SK-N-SH (cell line): ENCODE results near the gene RNU4-1. TPM values are rescaled to one million over a fixed set of nuclear protein-coding genes. Genes with fewer than 3 reads are reported as not detected.

Experiments used
- CTCF ChIA-PET: fragments of 300-600, 350-600 bp; formaldehyde crosslinking; extraction: SDS; loops from one replicate; lab custom pipeline; 2021; lab: Yijun Ruan, JAX
- POLR2A ChIA-PET: fragments of 350-600 bp; sonication (Branson Sonifier 250); formaldehyde crosslinking; extraction: SDS; loops from one replicate; lab custom pipeline; 2020; ENCODE audit warnings: antibody characterized with exemption, inconsistent platforms; lab: Yijun Ruan, JAX
- DNase-seq: peaks from one replicate; pipeline ENCODE4 v3.0.0; 2012
- H2AFZ ChIP-seq: fragments of 200-600 bp; sonication (generic); 2 replicates; pipeline ENCODE4 v1.8.1; 2016; ENCODE audit warnings: antibody characterized with exemption, mild to moderate bottlenecking, low read depth
- H3F3A ChIP-seq: fragments of 200-600 bp; sonication (generic); replicated peaks from 2 replicates; pipeline ENCODE3; 2016; ENCODE audit warnings: antibody characterized with exemption, mild to moderate bottlenecking; ENCODE audit not compliant: insufficient read depth
- H3K27ac ChIP-seq, 2 experiments: fragments of 200-500 bp in 1 of 2; fragments of 200-600 bp in 1 of 2; sonication (Bioruptor generic) in 1 of 2; sonication (generic), shearing (Covaris generic) in 1 of 2; 2 replicates each; pipeline versions ENCODE4 v1.5.1 to v1.6.1; 2014 to 2016; ENCODE audit warnings: low read depth in 2 of 2, inconsistent platforms in 1 of 2, low read length in 1 of 2, mild to moderate bottlenecking in 1 of 2, mixed read lengths in 1 of 2
- H3K27me3 ChIP-seq: fragments of 200-600 bp; sonication (generic), shearing (Covaris generic); 2 replicates; pipeline ENCODE4 v1.6.1; 2016; ENCODE audit warnings: mixed run types; ENCODE audit not compliant: insufficient read depth
- H3K36me3 ChIP-seq, 2 experiments: fragments of 200-500 bp in 1 of 2; fragments of 200-600 bp in 1 of 2; sonication (Bioruptor generic) in 1 of 2; sonication (generic) in 1 of 2; replicated peaks in 1 of 2; 2 replicates each; pipeline versions ENCODE3 to v1.5.1; 2014 to 2016; ENCODE audit warnings: low read length in 1 of 2, mild to moderate bottlenecking in 1 of 2; ENCODE audit not compliant: insufficient read depth in 2 of 2, control insufficient read depth in 1 of 2
- H3K4me1 ChIP-seq, 2 experiments: fragments of 200-500 bp in 1 of 2; fragments of 200-600 bp in 1 of 2; sonication (Bioruptor generic) in 1 of 2; sonication (generic), shearing (Covaris generic) in 1 of 2; 2 replicates each; pipeline versions ENCODE4 v1.5.1 to v1.6.1; 2014 to 2016; ENCODE audit warnings: low read depth in 1 of 2, low read length in 1 of 2, mixed run types in 1 of 2; ENCODE audit not compliant: insufficient read depth in 2 of 2, control insufficient read depth in 1 of 2
- H3K4me2 ChIP-seq: fragments of 200-600 bp; sonication (generic), shearing (Covaris generic); 2 replicates; pipeline ENCODE4 v1.6.1; 2017; ENCODE audit warnings: mixed run types
- H3K4me3 ChIP-seq, 2 experiments: fragments of 200-500 bp in 1 of 2; fragments of 200-600 bp in 1 of 2; sonication (Bioruptor generic) in 1 of 2; sonication (generic), shearing (Covaris generic) in 1 of 2; 2 replicates each; pipeline versions ENCODE4 v1.5.1 to v1.8.1; 2014 to 2016; ENCODE audit warnings: low read depth in 2 of 2, inconsistent platforms in 1 of 2, low read length in 1 of 2, mild to moderate bottlenecking in 1 of 2, mixed read lengths in 1 of 2, moderate library complexity in 1 of 2
- H3K79me2 ChIP-seq: fragments of 200-600 bp; sonication (generic); 2 replicates; pipeline ENCODE4 v1.8.1; 2017; ENCODE audit warnings: mild to moderate bottlenecking; ENCODE audit not compliant: insufficient read depth
- H3K9ac ChIP-seq: fragments of 200-600 bp; sonication (generic); 2 replicates; pipeline ENCODE4 v1.6.1; 2017; ENCODE audit warnings: mixed run types
- H3K9me2 ChIP-seq: fragments of 200-600 bp; sonication (generic); 2 replicates; pipeline ENCODE4 v1.6.1; 2017; ENCODE audit warnings: mixed run types
- H3K9me3 ChIP-seq: fragments of 200-600 bp; sonication (generic); 2 replicates; pipeline ENCODE4 v1.6.1; 2017; ENCODE audit warnings: mixed run types, mild to moderate bottlenecking, moderate library complexity
- H4K20me1 ChIP-seq: fragments of 200-600 bp; sonication (generic); 2 replicates; pipeline ENCODE4 v1.6.1; 2017; ENCODE audit warnings: mild to moderate bottlenecking, mixed run types; ENCODE audit not compliant: insufficient read depth
- CHD2 ChIP-seq: fragments of 150-350 bp; IDR thresholded peaks from 2 replicates; pipeline ENCODE4 v1.6.1; 2018; ENCODE audit warnings: low read length; ENCODE audit not compliant: partially characterized antibody
- CTCF ChIP-seq: fragments of 200-600 bp; sonication (generic); IDR thresholded peaks from 2 replicates; pipeline ENCODE4 v1.6.1; 2017; ENCODE audit warnings: antibody characterized with exemption, mild to moderate bottlenecking, moderate library complexity
- ELF1 ChIP-seq: IDR thresholded peaks from 2 replicates; pipeline ENCODE4 v1.4.0; 2012
- FOXJ3 ChIP-seq: sonication (generic); formaldehyde crosslinking; IDR thresholded peaks from 2 replicates; pipeline ENCODE4 v1.5.1; 2020; ENCODE audit warnings: mild to moderate bottlenecking, missing genetic modification reagents
- FOXM1 ChIP-seq: IDR thresholded peaks from 2 replicates; pipeline ENCODE4 v1.4.0; 2012; ENCODE audit warnings: low read depth, mild to moderate bottlenecking
- JUND ChIP-seq: IDR thresholded peaks from 2 replicates; pipeline ENCODE4 v1.4.0; 2012
- MEF2A ChIP-seq: IDR thresholded peaks from 2 replicates; pipeline ENCODE4 v1.4.0; 2012; ENCODE audit warnings: low read depth, borderline replicate concordance
- RAD21 ChIP-seq: IDR thresholded peaks from 2 replicates; pipeline ENCODE4 v1.6.1; 2012; ENCODE audit warnings: mild to moderate bottlenecking, low read length
- REST ChIP-seq: IDR thresholded peaks from 2 replicates; pipeline ENCODE4 v1.6.1; 2012; ENCODE audit warnings: mild to moderate bottlenecking, low read depth, low read length, moderate library complexity
- TCF12 ChIP-seq: IDR thresholded peaks from 2 replicates; pipeline ENCODE4 v1.4.0; 2012
- USF1 ChIP-seq: IDR thresholded peaks from 2 replicates; pipeline ENCODE4 v1.4.0; 2012; ENCODE audit warnings: low read depth, borderline replicate concordance
- ZBTB33 ChIP-seq: IDR thresholded peaks from 2 replicates; pipeline ENCODE4 v1.4.0; 2012; ENCODE audit warnings: low read depth, borderline replicate concordance
- WGBS: methylation state at CpG from one replicate; pipeline ENCODE4 v1.1.6; 2017; ENCODE audit warnings: low lambda C conversion rate; 5-methylcytosine and 5-hydroxymethylcytosine counted together
- polyA plus RNA-seq, 3 experiments: library from polyadenylated mRNA; depleted of rRNA; stranded (reverse); fragments of >200 nt; gene quantifications; 2 replicates each; pipeline ENCODE4 v1.2.3, GENCODE V29; 2012

RNU4-1 gene
- polyA plus RNA-seq, 1 of the 3 experiments (the other 2 are of a cell fraction), result not detected

GRCh38 chr12:120301962-120302815, 9.2 kb upstream of the RNU4-1 start, which contains the start of gene SIRT4 (continued):
- TF ChIP-seq CHD2, result no peak
- TF ChIP-seq REST, result no peak
- TF ChIP-seq CTCF, result peak; percentile 92
- TF ChIP-seq JUND, result peak; percentile 49; the same call in 1 of the 2 replicates
- peak; percentile 48; the same call in 1 of the 2 replicates for TF ChIP-seq ELF1
- peak; percentile 71 for TF ChIP-seq TCF12
- TF ChIP-seq RAD21, result peak; percentile 36; the same call in 1 of the 2 replicates

- Histone ChIP-seq H3K27me3 (no peaks in the 10 kb centered on the region), H3K4me1 (peaks cover 0 to 2% of the 10 kb centered on the region in 2 experiments; a peak in 2 of 4 replicates), H4K20me1 (no peaks in the 10 kb centered on the region), H3K4me2 (peak overlapping the region; percentile 90), H3K27ac (peak overlapping the region; percentile 95 to 100), H3K9me2 (no peaks in the 10 kb centered on the region), H2AFZ (peak overlapping the region; percentile 67; the same call in 1 of the 2 replicates), H3K79me2 (no peaks in the 10 kb centered on the region), H3K36me3 (no peaks in the 10 kb centered on the region), H3K9ac (peak overlapping the region; percentile 86), H3F3A (peaks cover 30% of the 10 kb centered on the region), H3K9me3 (no peaks in the 10 kb centered on the region), H3K4me3 (peak overlapping the region; percentile 50 to 70)
- CTCF ChIA-PET, result interaction anchor here (0.9 to 3.8 kb wide), 7 partner anchors 10 to 67 kb away, joined by 3 to 26 read pairs (median 4); partner anchors contain the start of gene SIRT4
- DNase-seq, result no peak
- WGBS, result under 1% methylated on average over 17 of the region's 17 CpGs
- POLR2A ChIA-PET, result interaction anchor here (0.8 to 4.8 kb wide), 16 partner anchors 10 to 358 kb away, joined by 4 to 108 read pairs (median 12); partner anchors contain the start of genes COX6A1, PXN, RAB35 and RPLP0
- TF ChIP-seq ZBTB33, result no peak
- TF ChIP-seq FOXJ3 (CRISPR knock-in tag), result no peak
- no peak for TF ChIP-seq FOXM1
- TF ChIP-seq MEF2A, result no peak
- no peak for TF ChIP-seq USF1
- no peak for TF ChIP-seq ELF1
These were observed 701 bp downstream of the RNU4-1 start for GRCh38 chr12:120292411-120292660.
